Lung (tissue), 12 donors: ENCODE data around the gene LAMTOR3. TPM values are rescaled to one million over a fixed set of nuclear protein-coding genes. Genes with fewer than 3 reads are reported as not detected.
A peak's percentile ranks its signal among the peaks of the same experiment; 100 is the strongest.

Source experiments
- ATAC-seq: fragments of 200-7000 bp; cut with Tn5 transposase; one replicate; pipeline ENCODE4 v1.9.1; 2020; ENCODE audit warnings: moderate number of reproducible peaks; ENCODE audit not compliant: insufficient read depth, low FRiP score
- DNase-seq, 3 donors: peaks; one replicate each; pipeline ENCODE4 v3.0.0-alpha.2; 2013 to 2017
- H3K27ac ChIP-seq, 2 donors: one replicate each; pipeline ENCODE4 v1.5.1; 2013; ENCODE audit warnings: mild to moderate bottlenecking in 2 of 2, moderate library complexity in 2 of 2, control low read depth in 1 of 2, inconsistent platforms in 1 of 2, low read depth in 1 of 2, low read length in 1 of 2
- H3K27me3 ChIP-seq, 3 donors: one replicate each; pipeline ENCODE4 v1.5.1; 2013; ENCODE audit warnings: low read length in 2 of 3; ENCODE audit not compliant: control insufficient read depth in 3 of 3, insufficient read depth in 3 of 3
- H3K36me3 ChIP-seq, 4 donors: one replicate each; pipeline ENCODE4 v1.5.1; 2013; ENCODE audit warnings: low read length in 4 of 4, mild to moderate bottlenecking in 1 of 4, moderate library complexity in 1 of 4; ENCODE audit not compliant: control insufficient read depth in 4 of 4, insufficient read depth in 4 of 4
- H3K4me1 ChIP-seq, 5 donors: one replicate each; pipeline ENCODE4 v1.5.1; 2013; ENCODE audit warnings: low read length in 5 of 5, mild to moderate bottlenecking in 2 of 5, moderate library complexity in 1 of 5; ENCODE audit not compliant: control insufficient read depth in 5 of 5, insufficient read depth in 5 of 5
- H3K4me3 ChIP-seq: one replicate; pipeline ENCODE4 v1.5.1; 2013; ENCODE audit warnings: mild to moderate bottlenecking, control low read depth, moderate library complexity
- H3K9ac ChIP-seq, 2 donors: one replicate each; pipeline ENCODE4 v1.5.1; 2013; ENCODE audit warnings: low read length in 2 of 2, control low read depth in 1 of 2; ENCODE audit not compliant: insufficient read depth in 1 of 2
- H3K9me3 ChIP-seq, 4 donors: one replicate each; pipeline ENCODE4 v1.5.1; 2013; ENCODE audit warnings: low read length in 3 of 4, mild to moderate bottlenecking in 1 of 4, moderate library complexity in 1 of 4; ENCODE audit not compliant: control insufficient read depth in 4 of 4, insufficient read depth in 3 of 4
- WGBS, 2 donors: extraction: QIAGEN DNeasy Blood & Tissue Kit; methylation state at CpG; one replicate each; pipeline ENCODE4 v1.1.7; 2013; 5-methylcytosine and 5-hydroxymethylcytosine counted together
- polyA plus RNA-seq, 2 donors: library from polyadenylated mRNA; stranded (reverse); fragments of 200-250 nt; gene quantifications; one replicate each; pipeline ENCODE4 v1.2.1, GENCODE V29; 2013
- total RNA-seq, 2 donors: library from RNA; depleted of rRNA in 1 of 2; stranded (reverse); fragments of >200 nt in 1 of 2; gene quantifications; one replicate each; pipeline ENCODE4 v1.2.1, GENCODE V29; 2014 to 2021
- TF ChIP-seq, protein P1 (sequence below): IDR thresholded peaks from 2 replicates; pipeline ENCODE4 v1.5.1; 2012; ENCODE audit warnings: mild to moderate bottlenecking; ENCODE audit errors: control extremely low read depth, extremely low read depth
- donor health status: control.
- donor health status: control.
- donor health status: Bipolar disorder and iron deficiency.
- donor health status: healthy.
- donor health status: DM: yes; HTN: yes; CAD: no.

Gene LAMTOR3
- total and polyA plus RNA-seq, 4 donors, result 34.2 to 57.8 (median 49.8) TPM

DNA sequence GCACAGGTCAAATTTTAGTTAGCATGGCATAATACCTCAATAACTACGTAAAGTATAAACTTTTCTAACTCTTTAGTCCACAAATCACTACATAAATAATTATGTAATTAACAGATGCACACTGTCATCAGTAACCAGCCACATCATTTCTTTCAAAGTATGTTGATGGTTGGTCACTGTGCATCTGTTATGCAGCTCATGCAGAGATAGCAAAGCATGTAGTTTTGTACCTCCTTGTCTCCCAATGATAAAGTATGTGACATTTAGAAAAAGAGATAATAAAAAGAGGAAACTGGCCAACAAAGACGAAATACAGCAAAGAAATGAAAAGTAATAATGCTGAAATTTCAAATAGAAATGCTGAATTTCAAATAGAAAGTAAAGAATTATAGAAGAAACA, 2.9 kb downstream of the LAMTOR3 start:
- no peak for DNase-seq
- Histone ChIP-seq H3K27ac (no peak overlapping the region), H3K27me3 (no peaks in the 10 kb centered on the region), H3K4me3 (no peak overlapping the region), H3K4me1 (peaks cover 3 to 23% (median 7%) of the 10 kb centered on the region in 5 donors), H3K36me3 (peaks cover 2 to 12% (median 4%) of the 10 kb centered on the region in 4 donors), H3K9ac (no peak overlapping the region), H3K9me3 (no peaks in the 10 kb centered on the region)
- ATAC-seq, result no peak
- 71 to 79% methylated on average over 2 of the region's 2 CpGs for WGBS, 2 donors
- TF ChIP-seq, protein P1, sequence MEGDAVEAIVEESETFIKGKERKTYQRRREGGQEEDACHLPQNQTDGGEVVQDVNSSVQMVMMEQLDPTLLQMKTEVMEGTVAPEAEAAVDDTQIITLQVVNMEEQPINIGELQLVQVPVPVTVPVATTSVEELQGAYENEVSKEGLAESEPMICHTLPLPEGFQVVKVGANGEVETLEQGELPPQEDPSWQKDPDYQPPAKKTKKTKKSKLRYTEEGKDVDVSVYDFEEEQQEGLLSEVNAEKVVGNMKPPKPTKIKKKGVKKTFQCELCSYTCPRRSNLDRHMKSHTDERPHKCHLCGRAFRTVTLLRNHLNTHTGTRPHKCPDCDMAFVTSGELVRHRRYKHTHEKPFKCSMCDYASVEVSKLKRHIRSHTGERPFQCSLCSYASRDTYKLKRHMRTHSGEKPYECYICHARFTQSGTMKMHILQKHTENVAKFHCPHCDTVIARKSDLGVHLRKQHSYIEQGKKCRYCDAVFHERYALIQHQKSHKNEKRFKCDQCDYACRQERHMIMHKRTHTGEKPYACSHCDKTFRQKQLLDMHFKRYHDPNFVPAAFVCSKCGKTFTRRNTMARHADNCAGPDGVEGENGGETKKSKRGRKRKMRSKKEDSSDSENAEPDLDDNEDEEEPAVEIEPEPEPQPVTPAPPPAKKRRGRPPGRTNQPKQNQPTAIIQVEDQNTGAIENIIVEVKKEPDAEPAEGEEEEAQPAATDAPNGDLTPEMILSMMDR, result no peak

DNA sequence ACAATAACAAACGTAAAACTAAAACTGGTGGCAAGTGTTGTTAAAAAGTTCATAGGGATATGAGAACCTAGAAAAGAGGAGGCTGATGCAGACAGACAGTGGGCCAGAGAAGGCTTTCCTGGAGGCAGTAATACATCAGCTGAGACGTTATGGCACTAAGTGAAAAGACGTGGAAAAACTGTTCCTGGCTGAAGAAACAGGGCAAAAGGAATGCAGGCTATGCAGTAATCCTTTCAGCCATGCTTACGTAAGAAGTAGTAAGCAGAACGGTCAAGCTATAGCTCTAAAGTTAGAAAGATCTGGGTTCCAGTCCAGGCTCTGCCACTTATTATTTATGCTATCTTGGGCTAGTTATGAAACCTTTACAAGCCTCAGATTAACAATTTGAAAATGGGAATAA, 6.4 kb downstream of the LAMTOR3 start:
- Histone ChIP-seq H3K27me3 (no peaks in the 10 kb centered on the region), H3K4me3 (no peak overlapping the region), H3K4me1 (peaks cover 0 to 12% (median 1%) of the 10 kb centered on the region in 5 donors), H3K9me3 (no peaks in the 10 kb centered on the region), H3K27ac (no peak overlapping the region), H3K36me3 (peaks cover 4 to 9% (median 6%) of the 10 kb centered on the region in 4 donors), H3K9ac (peak overlapping the region in 1 of 2 donors; percentile 7)
- DNase-seq, result no peak
- no peak for ATAC-seq
- TF ChIP-seq, protein P1, result no peak
- 70 to 74% methylated on average over 5 of the region's 5 CpGs for WGBS, 2 donors

DNA sequence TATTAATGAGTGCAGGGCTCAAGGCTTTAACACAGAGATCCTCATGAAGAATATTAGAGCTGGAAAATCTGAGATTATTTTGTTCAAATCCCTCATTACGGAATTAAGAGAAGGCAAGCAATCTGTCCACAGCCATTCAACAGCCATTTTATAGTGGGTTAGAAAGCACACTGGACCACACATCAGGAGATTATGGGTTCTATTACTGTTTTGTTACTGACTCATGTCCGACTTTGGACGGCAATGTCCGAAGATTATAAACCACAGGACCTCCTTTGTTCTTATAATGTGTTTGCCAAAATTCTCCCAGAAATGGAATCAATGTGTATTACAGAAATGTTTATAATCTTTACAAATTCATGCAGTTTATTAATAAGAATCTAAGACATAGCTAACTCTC, 8.1 kb downstream of the LAMTOR3 start:
- H3K4me3 ChIP-seq, result no peak overlapping the region
- ATAC-seq (no peak), DNase-seq (no peak)
- TF ChIP-seq, protein P1, result no peak
- H3K9ac ChIP-seq, result no peak overlapping the region
- peaks cover 0 to 5% (median 0%) of the 10 kb centered on the region in 5 donors for H3K4me1 ChIP-seq
- 90 to 95% methylated on average over 4 of the region's 4 CpGs for WGBS, 2 donors
- no peak overlapping the region for H3K27ac ChIP-seq
- H3K9me3 ChIP-seq, result no peaks in the 10 kb centered on the region
- peaks cover 6 to 18% (median 12%) of the 10 kb centered on the region in 4 donors for H3K36me3 ChIP-seq
- no peaks in the 10 kb centered on the region for H3K27me3 ChIP-seq

DNA sequence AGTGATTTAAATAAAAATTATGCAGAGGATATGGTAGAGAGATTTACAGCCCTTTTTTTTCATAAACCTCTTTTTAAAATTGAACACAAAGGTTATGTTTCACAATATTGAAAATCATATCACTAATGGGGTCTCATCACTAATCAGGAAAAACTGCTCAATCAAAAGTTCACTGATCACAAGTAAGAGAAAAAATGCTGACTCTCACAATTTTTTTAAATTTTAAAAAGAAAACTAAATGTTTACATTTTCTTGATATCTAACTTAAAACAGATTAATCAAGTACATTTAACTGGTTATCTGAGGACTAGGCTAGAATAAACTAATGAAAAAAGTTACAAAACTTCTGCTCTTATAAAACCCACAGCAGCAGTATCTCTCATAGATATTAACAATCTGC, 8.5 kb downstream of the LAMTOR3 start:
- no peak overlapping the region for H3K9ac ChIP-seq
- TF ChIP-seq, protein P1, result no peak
- no peak overlapping the region for H3K4me3 ChIP-seq
- DNase-seq (no peak), ATAC-seq (no peak)
- H3K4me1 ChIP-seq, result peaks cover 0 to 5% (median 0%) of the 10 kb centered on the region in 5 donors
- H3K27me3 ChIP-seq, result no peaks in the 10 kb centered on the region
- no peak overlapping the region for H3K27ac ChIP-seq
- H3K36me3 ChIP-seq, result peaks cover 7 to 17% (median 12%) of the 10 kb centered on the region in 4 donors
- H3K9me3 ChIP-seq, result no peaks in the 10 kb centered on the region
